Cardiac fibroblast (primary cell): ENCODE measurements around the gene GNAZ.

Source experiments
- DNase-seq, 2 donors: peaks; one replicate each; pipeline versions ENCODE4 v3.0.0 to v3.0.0-alpha.2; 2010; ENCODE audit warnings: low read depth in 2 of 2
- H3K4me3 ChIP-seq, 2 donors: replicated peaks in 1 of 2; 1 replicate in 1 of 2; 2 replicates in 1 of 2; pipeline ENCODE4 v1.5.1; 2011; ENCODE audit warnings: low read depth in 2 of 2, low read length in 2 of 2, mild to moderate bottlenecking in 2 of 2, moderate library complexity in 1 of 2
- CTCF ChIP-seq: IDR thresholded peaks from one replicate; pipeline ENCODE4 v1.5.1; 2011; ENCODE audit warnings: low read depth, mild to moderate bottlenecking, low read length, inconsistent platforms

Gene GNAZ

GRCh38 chr22:23155831-23156230 is 85.5 kb downstream of the GNAZ start:
- no peak overlapping the region for H3K4me3 ChIP-seq
- no peak for TF ChIP-seq CTCF
- DNase-seq: no peak

- no peak for DNase-seq
- no peak for TF ChIP-seq CTCF
- no peak overlapping the region for H3K4me3 ChIP-seq
Measured at GRCh38 chr22:23156286-23156685, 86.0 kb downstream of the GNAZ start.

GRCh38 chr22:23157560-23158515 is 87.5 kb downstream of the GNAZ start:
- no peak overlapping the region for H3K4me3 ChIP-seq
- no peak for TF ChIP-seq CTCF
- no peak for DNase-seq

- no peak overlapping the region for H3K4me3 ChIP-seq
- no peak for DNase-seq
- TF ChIP-seq CTCF: no peak
Measured at GRCh38 chr22:23158516-23159290, 88.4 kb downstream of the GNAZ start.

GRCh38 chr22:23159291-23159630 is 88.9 kb downstream of the GNAZ start:
- no peak overlapping the region for H3K4me3 ChIP-seq
- no peak for TF ChIP-seq CTCF
- DNase-seq: no peak

GRCh38 chr22:23161029-23161428 is 90.7 kb downstream of the GNAZ start:
- DNase-seq: no peak
- no peak for TF ChIP-seq CTCF
- no peak overlapping the region for H3K4me3 ChIP-seq
